ENCODE results near the gene SLC4A7. TPM values are rescaled to one million over a fixed set of nuclear protein-coding genes. Genes with fewer than 3 reads are reported as not detected.

SLC4A7 gene
- total RNA-seq, 4 donors from 2014 or later: 3.8 to 11.4 (median 9.9) TPM

DNA sequence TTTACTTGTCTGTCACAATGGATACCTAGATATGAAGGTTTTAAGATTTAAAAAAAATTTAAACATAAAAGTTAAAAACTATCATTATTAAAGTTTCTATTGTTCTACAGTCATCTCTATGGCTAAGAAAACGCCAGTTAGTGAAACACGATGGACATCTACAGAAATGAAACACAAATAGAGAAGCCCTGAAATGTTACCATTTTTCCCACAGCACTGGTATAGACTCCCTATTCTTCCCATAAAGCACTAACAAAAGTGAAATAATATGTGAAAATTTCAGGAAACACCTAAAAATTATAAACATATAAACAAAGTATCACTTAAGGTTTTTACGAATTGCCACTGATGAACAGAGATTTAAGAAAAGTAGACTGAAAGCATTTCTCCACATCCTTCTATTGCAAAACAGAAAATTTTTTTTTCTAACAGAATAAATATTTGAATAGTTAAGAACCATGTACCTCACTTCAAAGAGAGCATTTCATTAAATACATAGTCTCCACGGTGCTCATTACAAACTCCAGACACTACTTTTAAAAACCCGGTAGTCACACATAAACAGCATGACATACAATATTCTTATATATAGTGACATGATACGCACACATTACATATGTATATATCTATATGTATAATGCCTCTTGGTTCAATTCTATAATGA is 107.9 kb downstream of the SLC4A7 start:
- intact Hi-C loops (cut with DNase I; ENCODE audit: low total_unique reads): no loop called here
- WGBS, 2 donors: 95 to 96% methylated on average over 6 of the region's 6 CpGs
- no peak for DNase-seq (ENCODE audit: low spot score in 2 of 2)
- TF ChIP-seq CTCF (IDR thresholded peaks at IDR 0.05) (no peak), POLR2A (IDR thresholded peaks at IDR 0.05) (no peak)
- no peak overlapping the region for H3K4me3 ChIP-seq (ENCODE audit: low read depth, poor library complexity, severe bottlenecking)

- DNase-seq (ENCODE audit: low spot score in 2 of 2): peak; percentile 87 to 96
- intact Hi-C loops (cut with DNase I; ENCODE audit: low total_unique reads): no loop called here
- peak within 1 kb of the TSS; percentile 30 for H3K4me3 ChIP-seq (ENCODE audit: low read depth, poor library complexity, severe bottlenecking)
- WGBS, 2 donors: 2 to 4% methylated on average over 44 to 48 of the region's 48 CpGs
- TF ChIP-seq POLR2A (IDR thresholded peaks at IDR 0.05) (no peak), CTCF (IDR thresholded peaks at IDR 0.05) (no peak)
These were observed 115.2 kb downstream of the SLC4A7 start, which contains the start of gene NEK10 for GRCh38 chr3:27368831-27369607. Gene NEK10, minus strand, starts transcription at chr3:27369383. Its CDS starts 16,501 bp downstream, at chr3:27352882.

DNA sequence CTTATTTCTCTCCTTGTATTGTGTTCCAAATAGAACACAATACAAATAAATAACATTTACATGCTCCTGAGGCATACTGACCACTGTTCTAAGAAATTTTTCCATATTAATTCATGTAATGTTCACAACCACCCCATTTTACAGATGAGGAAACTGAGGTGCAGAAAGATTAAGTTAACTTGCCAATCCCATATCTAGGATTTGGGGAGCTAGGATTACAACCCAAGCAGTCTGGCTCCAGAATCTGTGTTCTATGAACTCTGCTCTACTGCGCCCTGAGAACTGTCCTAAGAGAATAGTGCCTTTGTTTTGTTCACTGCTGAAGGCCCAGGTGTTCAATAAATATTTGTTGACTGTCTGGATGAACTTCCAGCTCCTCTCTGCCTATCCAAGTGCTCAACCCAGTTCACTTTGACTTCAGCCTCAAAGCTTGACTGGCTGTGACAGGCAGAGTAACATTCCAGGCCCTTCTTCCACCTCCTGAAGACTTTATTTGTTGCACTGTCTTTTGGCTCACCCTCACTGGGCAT is 118.1 kb downstream of the SLC4A7 start:
- no peak for TF ChIP-seq CTCF (IDR thresholded peaks at IDR 0.05)
- TF ChIP-seq POLR2A (IDR thresholded peaks at IDR 0.05): no peak
- no peak for DNase-seq (ENCODE audit: low spot score in 2 of 2)
- H3K4me3 ChIP-seq (ENCODE audit: low read depth, poor library complexity, severe bottlenecking): no peak overlapping the region
- 100% methylated on average over 1 of the region's 1 CpG for WGBS, 2 donors
- intact Hi-C loops (cut with DNase I; ENCODE audit: low total_unique reads): no loop called here

DNA sequence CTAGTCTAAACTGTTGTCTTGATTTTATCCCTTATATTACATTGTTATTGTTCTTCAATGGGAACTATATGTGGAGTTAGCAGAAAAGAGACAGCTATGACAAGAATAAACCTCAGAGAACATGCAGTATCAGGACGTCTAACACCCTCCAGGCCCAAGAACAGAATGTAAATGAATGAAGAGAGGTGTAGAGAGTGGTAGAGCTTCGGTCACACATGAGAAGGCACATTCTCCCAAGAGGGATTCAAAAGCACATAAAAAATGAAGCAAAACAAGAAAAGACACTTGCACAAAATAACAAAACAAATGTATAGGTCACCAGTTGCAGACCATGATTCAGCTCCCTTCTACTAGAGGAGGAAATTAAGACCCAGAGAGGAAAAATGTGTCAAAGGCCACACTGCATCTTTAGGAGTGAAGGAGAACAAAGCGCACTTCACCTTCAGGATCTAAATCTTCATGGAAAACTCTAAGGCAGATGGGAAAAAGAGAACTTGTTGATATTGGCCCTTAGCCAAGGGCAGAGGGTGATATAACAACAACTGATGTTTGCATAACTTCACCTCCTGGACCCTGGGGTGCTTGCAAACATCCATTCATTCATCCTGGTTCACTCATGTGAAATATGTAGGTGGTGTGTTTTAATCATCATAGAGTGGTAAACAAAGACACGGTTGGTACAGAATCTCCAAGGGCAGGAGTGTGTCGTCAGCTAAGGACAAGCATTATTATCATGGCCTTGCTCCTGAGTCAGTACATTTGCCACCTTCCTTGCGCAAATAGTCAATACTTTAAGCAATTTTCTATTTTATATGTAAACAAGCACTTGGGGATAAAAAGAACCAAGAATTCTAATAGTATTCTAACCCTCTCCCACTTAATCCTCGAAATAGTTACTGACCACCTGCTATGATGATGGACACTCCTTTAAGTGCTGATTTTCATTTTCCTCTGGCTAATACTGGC is 123.8 kb downstream of the SLC4A7 start:
- TF ChIP-seq CTCF (IDR thresholded peaks at IDR 0.05) (peak in 1 of 3 donors; percentile 52), POLR2A (IDR thresholded peaks at IDR 0.05) (no peak)
- intact Hi-C loops (cut with DNase I; ENCODE audit: low total_unique reads): no loop called here
- 78 to 85% methylated on average over 7 of the region's 7 CpGs for WGBS, 2 donors
- DNase-seq (ENCODE audit: low spot score in 2 of 2): no peak
- no peak overlapping the region for H3K4me3 ChIP-seq (ENCODE audit: low read depth, poor library complexity, severe bottlenecking)

DNA sequence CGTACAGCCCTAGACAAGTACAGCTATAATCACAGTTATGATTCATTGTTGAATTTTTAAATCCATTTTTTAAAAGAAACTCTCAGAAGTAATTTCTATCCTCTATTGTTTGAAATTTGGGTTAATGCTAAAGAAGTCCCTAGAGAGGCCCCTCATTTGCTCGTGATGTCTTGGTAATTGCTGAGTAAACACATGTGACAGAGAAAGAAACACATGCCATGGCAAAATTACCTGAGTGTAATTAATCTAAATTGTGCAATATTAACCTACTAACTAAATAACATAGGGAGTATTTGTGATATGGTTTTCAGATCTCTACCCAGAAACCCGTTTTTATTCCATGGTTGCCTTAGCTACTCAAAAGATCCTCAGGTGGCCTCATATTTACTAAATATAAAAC is 125.8 kb downstream of the SLC4A7 start:
- no peak overlapping the region for H3K4me3 ChIP-seq (ENCODE audit: low read depth, poor library complexity, severe bottlenecking)
- no peak for TF ChIP-seq CTCF (IDR thresholded peaks at IDR 0.05)
- TF ChIP-seq POLR2A (IDR thresholded peaks at IDR 0.05): no peak
- DNase-seq (ENCODE audit: low spot score in 2 of 2): no peak
- WGBS, 2 donors: 74 to 77% methylated on average over 3 of the region's 3 CpGs
- intact Hi-C loops (cut with DNase I; ENCODE audit: low total_unique reads): no loop called here

Measured in lower leg skin (tissue), 4 donors.